B cell (primary cell): ENCODE results near the gene FAXC. TPM values are rescaled to one million over a fixed set of nuclear protein-coding genes. Genes with fewer than 3 reads are reported as not detected.

ENCODE experiments used
- ATAC-seq: fragments of 200-7000 bp; cut with Tn5 transposase; one replicate; pipeline ENCODE4 v1.10.0; 2021; ENCODE audit warnings: low read depth, mild to moderate bottlenecking, moderate number of reproducible peaks, moderate library complexity
- CTCF ChIA-PET: fragments of 350-600 bp; sonication (Branson Sonifier 250); formaldehyde crosslinking; loops from one replicate; lab custom pipeline; 2021; ENCODE audit warnings: antibody characterized with exemption, inconsistent platforms; lab: Charles Lee
- POLR2A ChIA-PET: fragments of 350-600 bp; sonication (Branson Sonifier 250); formaldehyde crosslinking; loops from one replicate; lab custom pipeline; 2021; ENCODE audit warnings: antibody characterized with exemption; lab: Charles Lee
- DNase-seq: peaks from one replicate; pipeline ENCODE4 v3.0.0; 2013
- H2AFZ ChIP-seq: 2 replicates; pipeline ENCODE4 v1.6.1; 2012; ENCODE audit warnings: mild to moderate bottlenecking, low read depth, low read length; ENCODE audit not compliant: insufficient read depth, poor library complexity, severe bottlenecking
- H3K27ac ChIP-seq, 2 donors: 1 replicate in 1 of 2; 2 replicates in 1 of 2; pipeline ENCODE4 v1.5.1; 2012 to 2013; ENCODE audit warnings: low read length in 2 of 2, mild to moderate bottlenecking in 2 of 2, moderate library complexity in 1 of 2
- H3K27me3 ChIP-seq, 4 experiments: fragments of 200-600 bp in 1 of 4; sonication (generic) in 1 of 4; replicated peaks in 1 of 4; 1 replicate in 2 of 4; 2 replicates in 2 of 4; pipeline versions ENCODE4 v1.6.1 to v1.7.0; 2013 to 2016; ENCODE audit warnings: low read length in 3 of 4, mild to moderate bottlenecking in 2 of 4, mixed read lengths in 1 of 4, moderate library complexity in 1 of 4; ENCODE audit not compliant: insufficient read depth in 4 of 4, control insufficient read depth in 3 of 4; ENCODE audit errors: control extremely low read depth in 1 of 4
- H3K36me3 ChIP-seq, 2 experiments: replicated peaks in 1 of 2; 1 replicate in 1 of 2; 2 replicates in 1 of 2; pipeline versions ENCODE4 v1.6.1 to v1.7.1; 2013; ENCODE audit warnings: low read length in 1 of 2; ENCODE audit not compliant: insufficient read depth in 2 of 2, control insufficient read depth in 1 of 2; ENCODE audit errors: control extremely low read depth in 1 of 2, extremely low read depth in 1 of 2
- H3K4me1 ChIP-seq, 2 donors: fragments of 200-600 bp in 1 of 2; sonication (generic) in 1 of 2; 1 replicate in 1 of 2; 2 replicates in 1 of 2; pipeline versions ENCODE4 v1.5.1 to v1.6.1; 2013 to 2017; ENCODE audit warnings: low read length in 2 of 2; ENCODE audit not compliant: control insufficient read depth in 2 of 2, insufficient read depth in 2 of 2
- H3K4me2 ChIP-seq: replicated peaks from 2 replicates; pipeline ENCODE3; 2012; ENCODE audit warnings: mild to moderate bottlenecking, low read depth, low read length; ENCODE audit not compliant: poor library complexity, severe bottlenecking
- H3K4me3 ChIP-seq, 5 experiments: fragments of 200-600 bp in 1 of 5; sonication (generic) in 1 of 5; 1 replicate in 3 of 5; 2 replicates in 2 of 5; pipeline versions ENCODE4 v1.5.1 to v1.7.0; 2011 to 2016; ENCODE audit warnings: low read length in 4 of 5, mild to moderate bottlenecking in 4 of 5, low read depth in 2 of 5, control low read depth in 1 of 5, moderate library complexity in 1 of 5; ENCODE audit not compliant: insufficient read depth in 1 of 5; ENCODE audit errors: control extremely low read depth in 1 of 5, extremely low read depth in 1 of 5
- H3K79me2 ChIP-seq: fragments of 200-600 bp; sonication (generic); one replicate; pipeline ENCODE4 v1.6.0; 2016; ENCODE audit warnings: low read length; ENCODE audit not compliant: control insufficient read depth, insufficient read depth
- H3K9ac ChIP-seq: fragments of 200-600 bp; sonication (generic); 2 replicates; pipeline ENCODE4 v1.6.1; 2017; ENCODE audit warnings: mild to moderate bottlenecking, low read length, moderate library complexity
- H3K9me3 ChIP-seq, 3 donors: one replicate each; pipeline versions ENCODE4 v1.6.1 to v1.7.1; 2013; ENCODE audit warnings: low read length in 2 of 3; ENCODE audit not compliant: control insufficient read depth in 2 of 3, insufficient read depth in 1 of 3; ENCODE audit errors: control extremely low read depth in 1 of 3
- H4K20me1 ChIP-seq: 2 replicates; pipeline ENCODE4 v1.6.0; 2012; ENCODE audit warnings: mild to moderate bottlenecking, low read length; ENCODE audit not compliant: insufficient read depth, control insufficient read depth, poor library complexity, severe bottlenecking
- H3K27ac Mint-ChIP-seq: one replicate; pipeline ENCODE4 v1.8.0; 2021; ENCODE audit warnings: mixed read lengths
- H3K27me3 Mint-ChIP-seq: one replicate; pipeline ENCODE4 v1.8.0; 2021; ENCODE audit warnings: mixed read lengths
- H3K4me1 Mint-ChIP-seq: one replicate; pipeline ENCODE4 v1.8.0; 2021; ENCODE audit warnings: mixed read lengths
- H3K4me3 Mint-ChIP-seq: one replicate; pipeline ENCODE4 v1.8.0; 2021; ENCODE audit warnings: mixed read lengths
- H3K9me3 Mint-ChIP-seq: one replicate; pipeline ENCODE4 v1.8.0; 2022; ENCODE audit warnings: mixed read lengths; ENCODE audit not compliant: insufficient read depth
- CTCF ChIP-seq: fragments of 200-600 bp; IDR thresholded peaks from one replicate; pipeline ENCODE4 v1.8.0; 2022; ENCODE audit warnings: antibody characterized with exemption, mild to moderate bottlenecking
- EZH2 ChIP-seq: IDR thresholded peaks from 2 replicates; pipeline ENCODE4 v1.6.1; 2012; ENCODE audit warnings: borderline replicate concordance, low read depth, mild to moderate bottlenecking, moderate library complexity, low read length; ENCODE audit not compliant: insufficient read depth, poor library complexity, severe bottlenecking
- WGBS: methylation state at CpG from one replicate; pipeline ENCODE4 v1.1.5; 2013; ENCODE audit warnings: missing lambda C conversion rate; ENCODE audit not compliant: insufficient coverage; 5-methylcytosine and 5-hydroxymethylcytosine counted together
- intact Hi-C: fragments of 100-400 bp; cut with micrococcal nuclease; formaldehyde crosslinking; loops from one replicate; pipeline ENCODE4 v1.10.0; 2022
- polyA plus RNA-seq: library from polyadenylated mRNA; depleted of rRNA; stranded (reverse); fragments of >200 nt; gene quantifications from 2 replicates; pipeline ENCODE4 v1.2.3, GENCODE V29; 2012
- total RNA-seq, 2 donors: library from RNA; stranded (reverse); fragments of 120-200 nt in 1 of 2; gene quantifications; 1 replicate in 1 of 2; 2 replicates in 1 of 2; pipeline versions ENCODE4 v1.2.3 to v1.2.4, GENCODE V29; 2013 to 2022

FAXC gene
- total and polyA plus RNA-seq, 2 donors (not counting 1 experiment from before 2014, with no cell fraction given), result not detected

GRCh38 chr6:99384507-99384906, 35.0 kb upstream of the FAXC start:
- H3K4me1 ChIP-seq, result no peaks in the 10 kb centered on the region
- CTCF ChIA-PET, result no interaction called here
- no peaks in the 10 kb centered on the region for H3K9me3 Mint-ChIP-seq
- intact Hi-C loops, result no loop called here
- no peak overlapping the region for H3K4me3 Mint-ChIP-seq
- H3K9me3 ChIP-seq, result no peaks in the 10 kb centered on the region
- H3K27me3 Mint-ChIP-seq, result no peaks in the 10 kb centered on the region
- H4K20me1 ChIP-seq, result no peaks in the 10 kb centered on the region
- H3K79me2 ChIP-seq, result no peaks in the 10 kb centered on the region
- 100% methylated on average over 1 of the region's 3 CpGs for WGBS
- no peak overlapping the region for H3K27ac Mint-ChIP-seq
- H3K4me1 Mint-ChIP-seq, result no peaks in the 10 kb centered on the region
- H3K27ac ChIP-seq, result no peak overlapping the region
- no peak for DNase-seq
- H3K36me3 ChIP-seq, result no peaks in the 10 kb centered on the region
- TF ChIP-seq EZH2 (no peak), CTCF (no peak)
- H2AFZ ChIP-seq, result no peak overlapping the region
- no peak overlapping the region for H3K4me3 ChIP-seq
- POLR2A ChIA-PET, result no interaction called here
- no peak overlapping the region for H3K9ac ChIP-seq
- ATAC-seq, result no peak
- H3K27me3 ChIP-seq, result no peaks in the 10 kb centered on the region
- H3K4me2 ChIP-seq, result no peak overlapping the region

DNA sequence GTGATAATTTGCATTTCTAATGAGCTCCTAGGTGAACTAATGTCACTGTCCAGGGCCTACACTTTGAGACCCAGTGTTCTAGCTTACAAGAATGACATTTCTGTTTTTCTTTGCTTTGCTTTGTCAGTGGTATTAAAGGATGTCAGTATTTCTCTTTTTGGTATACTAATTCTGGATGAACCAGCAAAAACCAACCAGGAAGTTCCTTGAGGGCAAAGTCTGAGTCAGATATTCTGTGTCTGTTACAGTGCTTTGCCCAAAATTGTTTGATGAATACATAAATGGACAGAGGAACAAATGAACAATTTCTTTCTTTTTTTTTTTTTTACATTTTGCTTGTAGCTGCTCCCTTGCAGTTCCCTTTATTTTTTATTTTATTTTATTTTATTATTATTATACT, 29.2 kb upstream of the FAXC start:
- DNase-seq (no peak), ATAC-seq (no peak)
- Histone ChIP-seq H3K27me3 (no peaks in the 10 kb centered on the region), H3K27ac (no peak overlapping the region), H2AFZ (no peak overlapping the region), H3K36me3 (no peaks in the 10 kb centered on the region), H3K9ac (no peak overlapping the region), H3K9me3 (no peaks in the 10 kb centered on the region), H4K20me1 (no peaks in the 10 kb centered on the region), H3K4me3 (no peak overlapping the region), H3K79me2 (no peaks in the 10 kb centered on the region), H3K4me1 (no peaks in the 10 kb centered on the region), H3K4me2 (no peak overlapping the region)
- Mint-ChIP-seq H3K4me1 (no peaks in the 10 kb centered on the region), H3K9me3 (no peaks in the 10 kb centered on the region), H3K4me3 (no peak overlapping the region), H3K27ac (no peak overlapping the region), H3K27me3 (no peaks in the 10 kb centered on the region)
- POLR2A ChIA-PET, result interaction anchor here (0.6 kb wide), 1 partner anchor 1515 kb away, joined by 4 read pairs; no protein-coding TSS in a partner anchor
- TF ChIP-seq EZH2, result no peak
- no peak for TF ChIP-seq CTCF
- CTCF ChIA-PET, result no interaction called here
- intact Hi-C loops, result no loop called here
